ENCODE data around the gene WNT2B.
"Not testable (repeated sequence)": the region's sequence is repeated elsewhere in the genome, so short reads cannot be mapped to it uniquely, and the experiment has no call there.

WNT2B gene

GRCh38 chr1:112508278-112509004 lies at the start of gene WNT2B:
TSS of gene WNT2B (plus strand) at chr1:112508965. CDS start at chr1:112509263, 298 bp downstream.
- peak; percentile 57 for DNase-seq

GRCh38 chr1:112460615-112461014 lies 48.1 kb upstream of the WNT2B start:
- DNase-seq, result no peak

- no peak for DNase-seq
Observed at GRCh38 chr1:112461200-112461871, 47.4 kb upstream of the WNT2B start.

- DNase-seq, result no peak
Observed at GRCh38 chr1:112462953-112463279, 45.8 kb upstream of the WNT2B start.

- DNase-seq, result no peak
Observed at GRCh38 chr1:112464501-112464900, 44.3 kb upstream of the WNT2B start.

- no peak for DNase-seq
Observed at GRCh38 chr1:112465122-112465521, 43.6 kb upstream of the WNT2B start.

GRCh38 chr1:112466078-112466660 lies 42.6 kb upstream of the WNT2B start:
- DNase-seq, result peak; percentile 86

GRCh38 chr1:112470324-112470723 lies 38.4 kb upstream of the WNT2B start:
- DNase-seq, result not testable (repeated sequence)

GRCh38 chr1:112470966-112471365 lies 37.8 kb upstream of the WNT2B start:
- no peak for DNase-seq

GRCh38 chr1:112472142-112472541 lies 36.6 kb upstream of the WNT2B start:
- DNase-seq, result no peak

GRCh38 chr1:112477550-112477949 lies 31.2 kb upstream of the WNT2B start:
- DNase-seq, result no peak

GRCh38 chr1:112478314-112478713 lies 30.5 kb upstream of the WNT2B start:
- no peak for DNase-seq

- DNase-seq, result not testable (repeated sequence)
Observed at GRCh38 chr1:112486063-112486462, 22.7 kb upstream of the WNT2B start.

- not testable (repeated sequence) for DNase-seq
Observed at GRCh38 chr1:112487686-112488085, 21.1 kb upstream of the WNT2B start.

- DNase-seq, result no peak
Observed at GRCh38 chr1:112488141-112488540, 20.6 kb upstream of the WNT2B start.

- no peak for DNase-seq
Observed at GRCh38 chr1:112492076-112492475, 16.7 kb upstream of the WNT2B start.

- DNase-seq, result no peak
Observed at GRCh38 chr1:112493351-112493750, 15.4 kb upstream of the WNT2B start.

GRCh38 chr1:112496290-112496689 lies 12.5 kb upstream of the WNT2B start:
- DNase-seq, result no peak

- peak; percentile 67 for DNase-seq
Observed at GRCh38 chr1:112501810-112502641, 6.7 kb upstream of the WNT2B start.

GRCh38 chr1:112502826-112503225 lies 5.9 kb upstream of the WNT2B start:
- no peak for DNase-seq

GRCh38 chr1:112504001-112504660 lies 4.6 kb upstream of the WNT2B start:
- DNase-seq, result no peak

- no peak for DNase-seq
Observed at GRCh38 chr1:112504661-112505399, 3.9 kb upstream of the WNT2B start.

All from activated naive CD4-positive, alpha-beta T cell treated with anti-CD3 and anti-CD28 coated beads, Interleukin-2, amount 50 U/mL, for 16 hours (primary cell).